Measurements from ENCODE around the gene CDC42EP2.

GRCh38 chr11:65279279-65279678 is 35.4 kb upstream of the CDC42EP2 start:
- TF ChIP-seq POLR2A (IDR thresholded peaks at IDR 0.05), result no peak
- TF ChIP-seq CTCF (IDR thresholded peaks at IDR 0.05), result no peak

Measured in testis (tissue), 2 donors.